Measurements from ENCODE around the gene USH1C. TPM values are rescaled to one million over a fixed set of nuclear protein-coding genes. Genes with fewer than 3 reads are reported as not detected.

USH1C gene
- total RNA-seq, 1 donor from 2014 or later: not detected

GRCh38 chr11:17554487-17554886 lies 10.3 kb upstream of the USH1C start:
- Histone ChIP-seq H3K27me3 (no peaks in the 10 kb centered on the region), H3K9me3 (no peaks in the 10 kb centered on the region)

DNA sequence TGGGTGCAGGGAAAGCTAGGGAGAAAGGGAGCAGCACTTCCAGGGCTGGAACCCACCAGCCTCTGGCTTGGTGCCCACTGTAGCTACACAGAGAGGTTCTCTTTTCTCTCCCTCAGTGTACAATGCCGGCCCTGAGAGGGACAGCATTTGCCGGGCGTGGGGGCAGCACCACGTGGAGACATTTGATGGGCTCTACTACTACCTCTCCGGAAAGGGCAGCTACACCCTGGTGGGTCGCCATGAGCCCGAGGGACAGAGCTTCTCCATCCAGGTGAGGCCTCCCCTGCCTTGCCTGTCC lies 9.0 kb upstream of the USH1C start:
- H3K9me3 ChIP-seq: no peaks in the 10 kb centered on the region
- no peak for DNase-seq (ENCODE audit: low spot score in 2 of 2)
- H3K4me1 ChIP-seq: no peaks in the 10 kb centered on the region
- no peaks in the 10 kb centered on the region for H3K36me3 ChIP-seq
- H3K4me3 ChIP-seq: no peak overlapping the region
- H3K27ac ChIP-seq: no peak overlapping the region
- H3K27me3 ChIP-seq: no peaks in the 10 kb centered on the region
- intact Hi-C loops (cut with DNase I): no loop called here
- TF ChIP-seq, protein P1, sequence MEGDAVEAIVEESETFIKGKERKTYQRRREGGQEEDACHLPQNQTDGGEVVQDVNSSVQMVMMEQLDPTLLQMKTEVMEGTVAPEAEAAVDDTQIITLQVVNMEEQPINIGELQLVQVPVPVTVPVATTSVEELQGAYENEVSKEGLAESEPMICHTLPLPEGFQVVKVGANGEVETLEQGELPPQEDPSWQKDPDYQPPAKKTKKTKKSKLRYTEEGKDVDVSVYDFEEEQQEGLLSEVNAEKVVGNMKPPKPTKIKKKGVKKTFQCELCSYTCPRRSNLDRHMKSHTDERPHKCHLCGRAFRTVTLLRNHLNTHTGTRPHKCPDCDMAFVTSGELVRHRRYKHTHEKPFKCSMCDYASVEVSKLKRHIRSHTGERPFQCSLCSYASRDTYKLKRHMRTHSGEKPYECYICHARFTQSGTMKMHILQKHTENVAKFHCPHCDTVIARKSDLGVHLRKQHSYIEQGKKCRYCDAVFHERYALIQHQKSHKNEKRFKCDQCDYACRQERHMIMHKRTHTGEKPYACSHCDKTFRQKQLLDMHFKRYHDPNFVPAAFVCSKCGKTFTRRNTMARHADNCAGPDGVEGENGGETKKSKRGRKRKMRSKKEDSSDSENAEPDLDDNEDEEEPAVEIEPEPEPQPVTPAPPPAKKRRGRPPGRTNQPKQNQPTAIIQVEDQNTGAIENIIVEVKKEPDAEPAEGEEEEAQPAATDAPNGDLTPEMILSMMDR (IDR thresholded peaks at IDR 0.05): no peak

More at GRCh38 chr11:17554487-17554886, 10.3 kb upstream of the USH1C start:
- Histone ChIP-seq H3K27ac (no peak overlapping the region), H3K4me1 (no peaks in the 10 kb centered on the region), H3K4me3 (no peak overlapping the region), H3K36me3 (no peaks in the 10 kb centered on the region)
- intact Hi-C loops (cut with DNase I): no loop called here
- TF ChIP-seq, protein P1 (IDR thresholded peaks at IDR 0.05): no peak
- no peak for DNase-seq (ENCODE audit: low spot score in 2 of 2)

DNA sequence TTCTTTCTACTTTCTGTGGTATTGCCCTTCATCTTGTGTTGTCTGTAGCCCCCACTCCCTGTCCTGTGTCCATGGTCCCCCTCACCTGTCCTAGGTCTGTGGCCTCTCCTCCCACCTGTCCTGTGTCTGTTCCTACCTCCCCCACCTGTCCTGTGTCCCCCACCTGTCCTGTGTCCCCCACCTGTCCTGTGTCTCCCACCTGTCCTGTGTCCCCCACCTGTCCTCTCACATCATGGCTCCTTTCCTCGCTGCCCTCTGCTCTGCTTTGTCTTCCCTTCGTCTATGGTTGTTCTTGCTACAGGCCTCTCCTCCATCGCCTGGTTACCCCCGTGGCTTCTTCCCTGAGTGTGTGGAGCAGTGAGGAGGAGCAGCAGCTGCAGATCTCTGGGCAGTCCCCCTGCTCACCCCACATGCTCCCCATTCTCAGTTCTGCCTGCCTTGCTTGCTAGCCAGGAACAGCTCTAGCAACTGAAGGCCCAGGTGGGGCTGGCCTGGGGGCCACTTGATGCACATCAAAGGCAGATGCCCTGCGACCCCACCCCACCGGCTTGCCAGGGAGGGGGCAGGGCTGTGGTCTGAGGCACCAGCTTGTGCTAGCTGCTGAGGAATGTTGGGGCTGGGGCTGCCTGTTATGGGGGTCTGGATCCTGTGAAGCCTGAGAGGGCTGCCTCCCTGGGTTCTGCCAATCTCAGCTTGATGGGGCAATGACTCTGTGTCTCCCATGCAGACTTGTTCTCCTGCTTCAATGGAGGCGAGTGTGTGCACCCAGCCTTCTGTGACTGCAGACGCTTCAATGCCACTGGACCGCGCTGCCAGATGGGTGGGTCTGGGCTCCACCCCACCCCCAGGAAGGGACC lies 8.4 kb upstream of the USH1C start:
- Histone ChIP-seq H3K4me3 (no peak overlapping the region), H3K36me3 (no peaks in the 10 kb centered on the region), H3K9me3 (no peaks in the 10 kb centered on the region), H3K27me3 (no peaks in the 10 kb centered on the region), H3K27ac (no peak overlapping the region), H3K4me1 (no peaks in the 10 kb centered on the region)
- no peak for DNase-seq (ENCODE audit: low spot score in 2 of 2)
- intact Hi-C loops (cut with DNase I): no loop called here
- TF ChIP-seq, protein P1 (IDR thresholded peaks at IDR 0.05): no peak

DNA sequence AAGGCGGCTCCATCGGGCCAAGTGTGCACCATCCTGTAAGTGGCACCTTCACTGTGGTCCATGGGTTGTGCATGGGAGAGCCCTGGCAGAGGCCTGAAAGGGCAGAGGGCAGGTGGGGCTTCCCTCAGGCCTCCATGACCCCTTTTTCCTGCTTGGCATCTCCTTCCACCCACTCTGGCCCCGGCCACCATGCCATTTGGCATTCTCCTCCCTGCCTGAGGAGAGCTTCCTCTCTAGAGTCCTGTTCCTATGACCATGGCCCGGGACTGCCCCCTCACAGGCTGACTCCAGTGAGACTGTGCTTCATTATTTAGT lies 7.8 kb upstream of the USH1C start:
- TF ChIP-seq, protein P1 (IDR thresholded peaks at IDR 0.05): no peak
- no peaks in the 10 kb centered on the region for H3K36me3 ChIP-seq
- no peaks in the 10 kb centered on the region for H3K4me1 ChIP-seq
- H3K27me3 ChIP-seq: no peaks in the 10 kb centered on the region
- DNase-seq (ENCODE audit: low spot score in 2 of 2): no peak
- intact Hi-C loops (cut with DNase I): no loop called here
- no peak overlapping the region for H3K27ac ChIP-seq
- no peak overlapping the region for H3K4me3 ChIP-seq
- H3K9me3 ChIP-seq: no peaks in the 10 kb centered on the region

- no peaks in the 10 kb centered on the region for H3K27me3 ChIP-seq
Measured at GRCh38 chr11:17551347-17552040, 7.3 kb upstream of the USH1C start.

More at GRCh38 chr11:17551347-17552040, 7.3 kb upstream of the USH1C start:
- no peak overlapping the region for H3K27ac ChIP-seq
- no peaks in the 10 kb centered on the region for H3K9me3 ChIP-seq
- DNase-seq (ENCODE audit: low spot score in 2 of 2): no peak
- H3K4me1 ChIP-seq: no peaks in the 10 kb centered on the region
- no peaks in the 10 kb centered on the region for H3K36me3 ChIP-seq
- intact Hi-C loops (cut with DNase I): no loop called here
- no peak overlapping the region for H3K4me3 ChIP-seq
- TF ChIP-seq, protein P1 (IDR thresholded peaks at IDR 0.05): no peak
